GM12878 (cell line): ENCODE measurements around the gene RPL10A. TPM values are rescaled to one million over a fixed set of nuclear protein-coding genes. Genes with fewer than 3 reads are reported as not detected.

Experiments
- ATAC-seq: fragments of 200-7000 bp; cut with Tn5 transposase; 3 replicates; pipeline ENCODE4 v1.9.1; 2020; ENCODE audit warnings: mild to moderate bottlenecking, moderate library complexity
- BruUV-seq: library from RNA; stranded (reverse); fragments of 400-500 nt; replicated peaks from 2 replicates; lab custom pipeline; 2021; lab: Mats Ljungman, UMichigan
- CTCF ChIA-PET: fragments of 300-600 bp; sonication (Branson Sonifier 250); formaldehyde crosslinking; extraction: SDS; loops from one replicate; lab custom pipeline; 2021; ENCODE audit warnings: inconsistent platforms; lab: Yijun Ruan, JAX
- POLR2A ChIA-PET: fragments of 350-600 bp; formaldehyde crosslinking; extraction: SDS; loops from one replicate; lab custom pipeline; 2021; ENCODE audit warnings: inconsistent platforms; lab: Charles Lee
- RAD21 ChIA-PET: fragments of 300-600 bp; sonication (Branson Sonifier 250); formaldehyde crosslinking; loops from one replicate; lab custom pipeline; 2023; ENCODE audit warnings: antibody characterized with exemption; ENCODE audit not compliant: unreplicated experiment; lab: Charles Lee
- SMC1A ChIA-PET: fragments of 300-600 bp; sonication (Branson Sonifier 250); formaldehyde crosslinking; loops from one replicate; lab custom pipeline; 2023; ENCODE audit not compliant: unreplicated experiment, uncharacterized antibody; lab: Charles Lee
- DNase-seq: peaks from one replicate; pipeline ENCODE4 v3.0.0-alpha.2; 2011; ENCODE audit warnings: low read depth, low spot score
- FAIRE-seq: peaks from 3 replicates; lab custom pipeline; 2011; peaks lifted over from hg19 to GRCh38; lab: Jason Lieb, UNC
- H2AFZ ChIP-seq: 2 replicates; pipeline ENCODE4 v1.6.0; 2011; ENCODE audit warnings: low read depth, low read length, control low read depth; ENCODE audit not compliant: control insufficient read depth
- H3K27ac ChIP-seq: 2 replicates; pipeline ENCODE4 v1.5.1; 2011; ENCODE audit warnings: control low read depth; ENCODE audit not compliant: control insufficient read depth, insufficient read depth
- H3K27me3 ChIP-seq, 2 experiments: replicated peaks in 1 of 2; 2 replicates each; pipeline versions ENCODE4 v1.6.0 to v1.6.1; 2011; ENCODE audit warnings: low read length in 1 of 2; ENCODE audit not compliant: control insufficient read depth in 2 of 2, insufficient read depth in 2 of 2
- H3K36me3 ChIP-seq, 2 experiments: 2 replicates each; pipeline ENCODE4 v1.5.1; 2011; ENCODE audit warnings: low read length in 1 of 2; ENCODE audit not compliant: control insufficient read depth in 2 of 2, insufficient read depth in 2 of 2
- H3K4me1 ChIP-seq: 2 replicates; pipeline ENCODE4 v1.6.1; 2011; ENCODE audit warnings: mild to moderate bottlenecking, low read length, moderate library complexity, mixed read lengths; ENCODE audit not compliant: control insufficient read depth, insufficient read depth
- H3K4me2 ChIP-seq: 2 replicates; pipeline ENCODE4 v1.6.0; 2011; ENCODE audit warnings: control low read depth; ENCODE audit not compliant: control insufficient read depth, insufficient read depth
- H3K4me3 ChIP-seq: fragments of 200-600 bp; sonication (generic); 2 replicates; pipeline ENCODE4 v1.5.1; 2016
- H3K79me2 ChIP-seq: 2 replicates; pipeline ENCODE4 v1.6.0; 2011; ENCODE audit warnings: low read length; ENCODE audit not compliant: control insufficient read depth, insufficient read depth
- H3K9ac ChIP-seq: 2 replicates; pipeline ENCODE4 v1.8.0; 2011; ENCODE audit warnings: low read length, control low read depth, mixed read lengths; ENCODE audit not compliant: control insufficient read depth, insufficient read depth
- H3K9me3 ChIP-seq: replicated peaks from 3 replicates; pipeline ENCODE4 v1.5.1; 2011; ENCODE audit warnings: mild to moderate bottlenecking, low read length; ENCODE audit not compliant: control insufficient read depth, insufficient read depth
- H4K20me1 ChIP-seq: 2 replicates; pipeline ENCODE4 v1.6.0; 2011; ENCODE audit not compliant: control insufficient read depth, insufficient read depth
- CBX5 ChIP-seq: sonication (generic); IDR thresholded peaks from 2 replicates; pipeline ENCODE4 v1.6.1; 2016; ENCODE audit warnings: low read depth, moderate library complexity, mild to moderate bottlenecking, inconsistent platforms
- DPF2 ChIP-seq: fragments of 450-650 bp; IDR thresholded peaks from 2 replicates; pipeline ENCODE4 v1.6.1; 2017; ENCODE audit warnings: mild to moderate bottlenecking
- HDAC2 ChIP-seq: fragments of 200-600 bp; sonication (generic); IDR thresholded peaks from 2 replicates; pipeline ENCODE4 v1.6.1; 2017
- MXI1 ChIP-seq: fragments of 150-350 bp; IDR thresholded peaks from 2 replicates; pipeline ENCODE4 v1.6.1; 2011; ENCODE audit warnings: low read depth, mild to moderate bottlenecking, inconsistent platforms, low read length, improper control_type of control experiment
- NFYB ChIP-seq: IDR thresholded peaks from 2 replicates; pipeline ENCODE4 v1.6.1; 2011; ENCODE audit warnings: low read depth, mild to moderate bottlenecking, low read length, improper control_type of control experiment, moderate library complexity; ENCODE audit not compliant: insufficient read depth
- NR2F1 ChIP-seq: fragments of 450-650 bp; conservative IDR thresholded peaks from 2 replicates; pipeline ENCODE4 v1.6.1; 2017; ENCODE audit warnings: mild to moderate bottlenecking
- PAX5 ChIP-seq: IDR thresholded peaks from 2 replicates; pipeline ENCODE4 v1.6.1; 2011; ENCODE audit warnings: low read depth, low read length, borderline replicate concordance
- PML ChIP-seq: IDR thresholded peaks from 2 replicates; pipeline ENCODE4 v1.6.1; 2012; ENCODE audit warnings: low read length, inconsistent platforms
- RFX5 ChIP-seq: IDR thresholded peaks from 2 replicates; pipeline ENCODE4 v1.6.1; 2011; ENCODE audit warnings: low read depth, low read length, improper control_type of control experiment
- SRF ChIP-seq, 2 experiments: IDR thresholded peaks; 2 replicates each; pipeline ENCODE4 v1.6.1; 2011; ENCODE audit warnings: low read depth in 2 of 2, low read length in 2 of 2, mild to moderate bottlenecking in 1 of 2, moderate library complexity in 1 of 2
- TCF12 ChIP-seq: IDR thresholded peaks from 2 replicates; pipeline ENCODE4 v1.6.1; 2011; ENCODE audit warnings: low read depth, mild to moderate bottlenecking, low read length
- ZZZ3 ChIP-seq: IDR thresholded peaks from 2 replicates; pipeline ENCODE4 v1.6.1; 2011; ENCODE audit warnings: low read depth; ENCODE audit not compliant: control insufficient read depth, insufficient read length
- WGBS: methylation state at CpG from one replicate; pipeline ENCODE4 v1.1.6; 2016; ENCODE audit warnings: low lambda C conversion rate; ENCODE audit not compliant: insufficient replicate concordance, insufficient coverage; ENCODE audit errors: missing lambda C conversion rate; 5-methylcytosine and 5-hydroxymethylcytosine counted together
- in situ Hi-C: fragments of 300-500 bp; cut with MboI; formaldehyde crosslinking; loops from 9 replicates; pipeline ENCODE4 v1.14.3; 2018; ENCODE audit warnings: mixed read lengths
- intact Hi-C: fragments of 100-400 bp; cut with micrococcal nuclease; formaldehyde crosslinking; loops from one replicate; pipeline ENCODE4 v1.14.2; 2022; ENCODE audit not compliant: unreplicated experiment
- polyA plus RNA-seq, 11 experiments: library from polyadenylated mRNA; depleted of rRNA in 4 of 11; unstranded in 6 of 11; stranded (reverse) in 5 of 11; fragments of >200 nt; fragmentation: Nextera tagmentation in 4 of 11; fragmentation: Illumina TruSeq in 1 of 11; extraction: Ambion mirVana in 4 of 11; extraction: Trizol in 1 of 11; gene quantifications; 1 replicate in 1 of 11; 2 replicates in 10 of 11; pipeline versions ENCODE4 v1.2.1 to v1.2.3, GENCODE V29; 2011 to 2016; ENCODE audit warnings: inconsistent platforms in 2 of 11, missing spikeins in 2 of 11, low read depth in 1 of 11
- total RNA-seq, 4 experiments: library from RNA; depleted of rRNA in 3 of 4; stranded (reverse); fragments of >200 nt in 3 of 4; fragmentation: Illumina TruSeq in 1 of 4; extraction: Trizol in 1 of 4; gene quantifications; 2 replicates each; pipeline versions ENCODE4 v1.2.1 to v1.2.3, GENCODE V29; 2013 to 2021
- TF ChIP-seq, protein P1 (sequence below): fragments of 450-650 bp; IDR thresholded peaks from 2 replicates; pipeline ENCODE4 v1.6.1; 2018; ENCODE audit warnings: mild to moderate bottlenecking, low read depth, moderate library complexity; ENCODE audit not compliant: partially characterized antibody
- TF ChIP-seq, protein P2 (sequence below): IDR thresholded peaks from 2 replicates; pipeline ENCODE4 v1.6.1; 2012; ENCODE audit warnings: low read length, inconsistent platforms
- TF ChIP-seq, protein P3 (sequence below): fragments of 450-650 bp; IDR thresholded peaks from 2 replicates; pipeline ENCODE4 v1.6.1; 2017; ENCODE audit warnings: low read depth, mild to moderate bottlenecking, moderate library complexity
- TF ChIP-seq, protein P4 (sequence below): fragments of 450-650 bp; IDR thresholded peaks from 2 replicates; pipeline ENCODE4 v1.6.1; 2017; ENCODE audit warnings: mild to moderate bottlenecking, moderate library complexity

The RPL10A gene
- total and polyA plus RNA-seq, 10 of the 15 experiments (the other 5 are each of a cell fraction or from before 2014, with no cell fraction given), result 833 to 4,029 (median 2,795) TPM

DNA sequence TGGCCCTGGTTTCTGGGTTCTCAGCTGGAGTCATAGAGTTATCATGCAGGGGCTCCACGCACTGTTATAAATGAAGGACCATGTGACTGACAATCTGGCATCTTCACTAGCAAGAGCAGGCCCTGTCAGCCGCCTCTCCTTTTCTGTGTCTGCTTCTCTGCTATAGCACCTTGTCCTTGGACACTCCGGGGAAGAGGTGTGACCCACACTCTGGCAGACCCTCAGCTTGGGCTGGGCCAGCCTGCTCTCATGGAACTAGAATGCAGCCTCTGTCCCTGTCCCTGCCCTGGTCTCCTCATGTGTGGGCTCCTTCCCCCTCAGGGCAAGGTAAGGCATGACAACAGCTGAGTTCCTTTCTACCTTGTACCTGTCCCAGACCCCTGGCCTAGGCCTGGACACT, 27.0 kb upstream of the RPL10A start:
- no peak for TF ChIP-seq MXI1
- TF ChIP-seq ZZZ3, result no peak
- TF ChIP-seq HDAC2, result no peak
- TF ChIP-seq PAX5, result no peak
- TF ChIP-seq CBX5, result no peak
- no peak for TF ChIP-seq PML
- TF ChIP-seq, protein P1, sequence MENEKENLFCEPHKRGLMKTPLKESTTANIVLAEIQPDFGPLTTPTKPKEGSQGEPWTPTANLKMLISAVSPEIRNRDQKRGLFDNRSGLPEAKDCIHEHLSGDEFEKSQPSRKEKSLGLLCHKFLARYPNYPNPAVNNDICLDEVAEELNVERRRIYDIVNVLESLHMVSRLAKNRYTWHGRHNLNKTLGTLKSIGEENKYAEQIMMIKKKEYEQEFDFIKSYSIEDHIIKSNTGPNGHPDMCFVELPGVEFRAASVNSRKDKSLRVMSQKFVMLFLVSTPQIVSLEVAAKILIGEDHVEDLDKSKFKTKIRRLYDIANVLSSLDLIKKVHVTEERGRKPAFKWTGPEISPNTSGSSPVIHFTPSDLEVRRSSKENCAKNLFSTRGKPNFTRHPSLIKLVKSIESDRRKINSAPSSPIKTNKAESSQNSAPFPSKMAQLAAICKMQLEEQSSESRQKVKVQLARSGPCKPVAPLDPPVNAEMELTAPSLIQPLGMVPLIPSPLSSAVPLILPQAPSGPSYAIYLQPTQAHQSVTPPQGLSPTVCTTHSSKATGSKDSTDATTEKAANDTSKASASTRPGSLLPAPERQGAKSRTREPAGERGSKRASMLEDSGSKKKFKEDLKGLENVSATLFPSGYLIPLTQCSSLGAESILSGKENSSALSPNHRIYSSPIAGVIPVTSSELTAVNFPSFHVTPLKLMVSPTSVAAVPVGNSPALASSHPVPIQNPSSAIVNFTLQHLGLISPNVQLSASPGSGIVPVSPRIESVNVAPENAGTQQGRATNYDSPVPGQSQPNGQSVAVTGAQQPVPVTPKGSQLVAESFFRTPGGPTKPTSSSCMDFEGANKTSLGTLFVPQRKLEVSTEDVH, result no peak
- TF ChIP-seq, protein P2, sequence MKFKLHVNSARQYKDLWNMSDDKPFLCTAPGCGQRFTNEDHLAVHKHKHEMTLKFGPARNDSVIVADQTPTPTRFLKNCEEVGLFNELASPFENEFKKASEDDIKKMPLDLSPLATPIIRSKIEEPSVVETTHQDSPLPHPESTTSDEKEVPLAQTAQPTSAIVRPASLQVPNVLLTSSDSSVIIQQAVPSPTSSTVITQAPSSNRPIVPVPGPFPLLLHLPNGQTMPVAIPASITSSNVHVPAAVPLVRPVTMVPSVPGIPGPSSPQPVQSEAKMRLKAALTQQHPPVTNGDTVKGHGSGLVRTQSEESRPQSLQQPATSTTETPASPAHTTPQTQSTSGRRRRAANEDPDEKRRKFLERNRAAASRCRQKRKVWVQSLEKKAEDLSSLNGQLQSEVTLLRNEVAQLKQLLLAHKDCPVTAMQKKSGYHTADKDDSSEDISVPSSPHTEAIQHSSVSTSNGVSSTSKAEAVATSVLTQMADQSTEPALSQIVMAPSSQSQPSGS, result no peak
- TF ChIP-seq, protein P3, sequence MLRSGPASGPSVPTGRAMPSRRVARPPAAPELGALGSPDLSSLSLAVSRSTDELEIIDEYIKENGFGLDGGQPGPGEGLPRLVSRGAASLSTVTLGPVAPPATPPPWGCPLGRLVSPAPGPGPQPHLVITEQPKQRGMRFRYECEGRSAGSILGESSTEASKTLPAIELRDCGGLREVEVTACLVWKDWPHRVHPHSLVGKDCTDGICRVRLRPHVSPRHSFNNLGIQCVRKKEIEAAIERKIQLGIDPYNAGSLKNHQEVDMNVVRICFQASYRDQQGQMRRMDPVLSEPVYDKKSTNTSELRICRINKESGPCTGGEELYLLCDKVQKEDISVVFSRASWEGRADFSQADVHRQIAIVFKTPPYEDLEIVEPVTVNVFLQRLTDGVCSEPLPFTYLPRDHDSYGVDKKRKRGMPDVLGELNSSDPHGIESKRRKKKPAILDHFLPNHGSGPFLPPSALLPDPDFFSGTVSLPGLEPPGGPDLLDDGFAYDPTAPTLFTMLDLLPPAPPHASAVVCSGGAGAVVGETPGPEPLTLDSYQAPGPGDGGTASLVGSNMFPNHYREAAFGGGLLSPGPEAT, result no peak
- TF ChIP-seq NR2F1, result no peak
- no peak for TF ChIP-seq TCF12
- no peak for TF ChIP-seq DPF2
- TF ChIP-seq, protein P4, sequence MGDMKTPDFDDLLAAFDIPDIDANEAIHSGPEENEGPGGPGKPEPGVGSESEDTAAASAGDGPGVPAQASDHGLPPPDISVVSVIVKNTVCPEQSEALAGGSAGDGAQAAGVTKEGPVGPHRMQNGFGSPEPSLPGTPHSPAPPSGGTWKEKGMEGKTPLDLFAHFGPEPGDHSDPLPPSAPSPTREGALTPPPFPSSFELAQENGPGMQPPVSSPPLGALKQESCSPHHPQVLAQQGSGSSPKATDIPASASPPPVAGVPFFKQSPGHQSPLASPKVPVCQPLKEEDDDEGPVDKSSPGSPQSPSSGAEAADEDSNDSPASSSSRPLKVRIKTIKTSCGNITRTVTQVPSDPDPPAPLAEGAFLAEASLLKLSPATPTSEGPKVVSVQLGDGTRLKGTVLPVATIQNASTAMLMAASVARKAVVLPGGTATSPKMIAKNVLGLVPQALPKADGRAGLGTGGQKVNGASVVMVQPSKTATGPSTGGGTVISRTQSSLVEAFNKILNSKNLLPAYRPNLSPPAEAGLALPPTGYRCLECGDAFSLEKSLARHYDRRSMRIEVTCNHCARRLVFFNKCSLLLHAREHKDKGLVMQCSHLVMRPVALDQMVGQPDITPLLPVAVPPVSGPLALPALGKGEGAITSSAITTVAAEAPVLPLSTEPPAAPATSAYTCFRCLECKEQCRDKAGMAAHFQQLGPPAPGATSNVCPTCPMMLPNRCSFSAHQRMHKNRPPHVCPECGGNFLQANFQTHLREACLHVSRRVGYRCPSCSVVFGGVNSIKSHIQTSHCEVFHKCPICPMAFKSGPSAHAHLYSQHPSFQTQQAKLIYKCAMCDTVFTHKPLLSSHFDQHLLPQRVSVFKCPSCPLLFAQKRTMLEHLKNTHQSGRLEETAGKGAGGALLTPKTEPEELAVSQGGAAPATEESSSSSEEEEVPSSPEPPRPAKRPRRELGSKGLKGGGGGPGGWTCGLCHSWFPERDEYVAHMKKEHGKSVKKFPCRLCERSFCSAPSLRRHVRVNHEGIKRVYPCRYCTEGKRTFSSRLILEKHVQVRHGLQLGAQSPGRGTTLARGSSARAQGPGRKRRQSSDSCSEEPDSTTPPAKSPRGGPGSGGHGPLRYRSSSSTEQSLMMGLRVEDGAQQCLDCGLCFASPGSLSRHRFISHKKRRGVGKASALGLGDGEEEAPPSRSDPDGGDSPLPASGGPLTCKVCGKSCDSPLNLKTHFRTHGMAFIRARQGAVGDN, result no peak
- TF ChIP-seq RFX5, result no peak
- TF ChIP-seq NFYB, result no peak
- no peak for TF ChIP-seq SRF (IDR thresholded peaks at IDR 0.05; ENCODE audit: low read depth in 2 of 2, low read length in 2 of 2)
- no peak overlapping the region for H3K4me2 ChIP-seq
- no peak overlapping the region for H2AFZ ChIP-seq
- no TSS peak for BruUV-seq
- H3K27me3 ChIP-seq, result no peaks in the 10 kb centered on the region
- H4K20me1 ChIP-seq, result no peaks in the 10 kb centered on the region
- no peak overlapping the region for H3K4me3 ChIP-seq
- intact Hi-C loops, result no loop called here
- ATAC-seq (no peak), FAIRE-seq (no peak), DNase-seq (no peak)
- ChIA-PET SMC1A (no interaction called here), CTCF (no interaction called here), POLR2A (no interaction called here), RAD21 (no interaction called here)
- 63% methylated on average over 3 of the region's 3 CpGs for WGBS
- in situ Hi-C loops, result no loop called here
- H3K4me1 ChIP-seq, result no peaks in the 10 kb centered on the region
- H3K27ac ChIP-seq, result no peak overlapping the region
- H3K79me2 ChIP-seq, result no peaks in the 10 kb centered on the region
- no peaks in the 10 kb centered on the region for H3K36me3 ChIP-seq
- no peak overlapping the region for H3K9ac ChIP-seq
- no peaks in the 10 kb centered on the region for H3K9me3 ChIP-seq
